BE2C (cell line): ENCODE measurements around the gene TGFBR2.

Experiments
- DNase-seq: peaks from one replicate; pipeline ENCODE4 v3.0.0-alpha.2; 2020
- H3K27me3 ChIP-seq: fragments of 250-450 bp; sonication (Bioruptor Pico); 2 replicates; pipeline ENCODE4 v1.5.1; 2020; ENCODE audit warnings: mild to moderate bottlenecking
- H3K36me3 ChIP-seq: fragments of 250-450 bp; sonication (Bioruptor Pico); 2 replicates; pipeline ENCODE4 v1.5.1; 2020; ENCODE audit warnings: mild to moderate bottlenecking
- H3K4me1 ChIP-seq: fragments of 250-450 bp; sonication (Bioruptor Pico); 2 replicates; pipeline ENCODE4 v1.5.1; 2020
- H3K4me3 ChIP-seq: 2 replicates; pipeline ENCODE4 v1.5.1; 2011; ENCODE audit warnings: low read depth, low read length
- H3K9me3 ChIP-seq: fragments of 250-450 bp; sonication (Bioruptor Pico); 2 replicates; pipeline ENCODE4 v1.5.1; 2020
- TF ChIP-seq, protein P1 (sequence below): IDR thresholded peaks from 2 replicates; pipeline ENCODE4 v1.5.1; 2012; ENCODE audit warnings: mild to moderate bottlenecking, low read depth, low read length

Gene TGFBR2

DNA sequence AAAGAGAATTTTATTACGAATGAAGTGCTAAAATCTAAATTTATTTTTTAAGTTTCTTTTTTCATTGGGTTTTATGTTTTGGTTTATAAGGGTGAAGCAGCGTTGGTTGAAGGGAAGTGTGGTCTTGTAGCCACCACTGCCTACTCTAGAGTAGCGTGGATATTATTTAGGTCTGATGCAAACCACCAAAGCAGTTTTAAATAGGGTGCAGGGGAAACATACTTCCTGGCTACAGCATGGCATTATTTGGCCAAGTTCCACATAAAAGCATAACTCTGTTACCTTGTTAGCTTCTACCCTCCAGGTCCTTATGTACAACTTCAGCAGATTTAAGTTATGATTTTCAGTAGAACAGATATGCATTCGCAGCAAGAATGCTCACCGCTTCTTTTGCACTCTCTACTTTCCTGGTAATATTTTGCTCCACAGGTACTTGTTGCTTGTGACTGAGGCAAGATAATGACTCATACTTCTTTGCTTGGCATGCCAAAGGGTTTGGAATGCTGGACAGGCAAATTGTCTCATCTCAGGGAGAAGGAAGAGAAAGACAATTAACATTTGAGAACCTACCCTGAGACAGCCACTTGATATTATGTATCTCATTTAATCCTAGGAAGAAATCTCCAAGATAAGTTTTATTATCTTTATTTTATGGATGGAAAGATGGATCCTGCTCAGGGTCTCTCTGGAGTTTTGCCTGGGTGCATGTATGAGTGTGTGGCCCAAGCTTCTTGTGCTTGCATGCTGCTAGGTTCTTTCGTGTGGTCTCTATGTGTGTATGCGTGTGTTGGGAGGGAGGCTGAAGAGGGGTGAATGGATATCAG is 5.4 kb downstream of the TGFBR2 start:
- TF ChIP-seq, protein P1, sequence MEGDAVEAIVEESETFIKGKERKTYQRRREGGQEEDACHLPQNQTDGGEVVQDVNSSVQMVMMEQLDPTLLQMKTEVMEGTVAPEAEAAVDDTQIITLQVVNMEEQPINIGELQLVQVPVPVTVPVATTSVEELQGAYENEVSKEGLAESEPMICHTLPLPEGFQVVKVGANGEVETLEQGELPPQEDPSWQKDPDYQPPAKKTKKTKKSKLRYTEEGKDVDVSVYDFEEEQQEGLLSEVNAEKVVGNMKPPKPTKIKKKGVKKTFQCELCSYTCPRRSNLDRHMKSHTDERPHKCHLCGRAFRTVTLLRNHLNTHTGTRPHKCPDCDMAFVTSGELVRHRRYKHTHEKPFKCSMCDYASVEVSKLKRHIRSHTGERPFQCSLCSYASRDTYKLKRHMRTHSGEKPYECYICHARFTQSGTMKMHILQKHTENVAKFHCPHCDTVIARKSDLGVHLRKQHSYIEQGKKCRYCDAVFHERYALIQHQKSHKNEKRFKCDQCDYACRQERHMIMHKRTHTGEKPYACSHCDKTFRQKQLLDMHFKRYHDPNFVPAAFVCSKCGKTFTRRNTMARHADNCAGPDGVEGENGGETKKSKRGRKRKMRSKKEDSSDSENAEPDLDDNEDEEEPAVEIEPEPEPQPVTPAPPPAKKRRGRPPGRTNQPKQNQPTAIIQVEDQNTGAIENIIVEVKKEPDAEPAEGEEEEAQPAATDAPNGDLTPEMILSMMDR: no peak
- no peaks in the 10 kb centered on the region for H3K4me1 ChIP-seq

DNA sequence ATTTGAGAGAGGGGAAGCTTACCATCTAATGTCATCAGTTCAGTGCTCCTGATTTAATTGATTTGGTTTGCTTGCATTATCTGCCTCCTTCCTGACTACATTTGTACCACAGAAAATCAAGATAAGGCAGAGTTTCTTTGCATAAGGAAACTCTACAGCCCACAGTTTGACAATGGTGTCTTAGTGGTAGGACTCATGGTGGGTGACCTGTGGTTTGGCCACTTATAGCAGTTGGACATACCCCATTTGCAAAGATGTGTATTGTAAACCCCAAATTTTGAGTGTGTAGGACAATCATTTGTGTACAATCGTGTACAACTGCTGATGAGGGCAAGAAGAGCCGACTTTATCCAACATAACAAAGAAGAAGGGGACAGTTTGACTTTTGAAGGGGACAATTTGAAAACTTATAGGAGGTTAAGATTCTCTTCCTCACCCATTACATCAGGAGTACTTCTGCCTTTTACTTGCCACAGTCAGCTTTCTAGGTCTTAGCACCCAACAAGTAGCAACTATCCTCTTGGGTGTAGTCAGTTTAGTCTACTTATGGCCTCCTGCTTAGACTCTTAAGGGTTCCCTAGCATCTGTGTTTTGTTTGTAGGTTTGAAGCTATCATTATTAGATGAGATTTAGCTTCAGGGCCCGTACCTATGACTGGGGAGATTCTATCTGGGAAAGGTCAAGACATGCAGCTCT is 6.2 kb downstream of the TGFBR2 start:
- no peak for DNase-seq
- H3K9me3 ChIP-seq: no peaks in the 10 kb centered on the region
- H3K36me3 ChIP-seq: no peaks in the 10 kb centered on the region
- no peaks in the 10 kb centered on the region for H3K27me3 ChIP-seq
- H3K4me3 ChIP-seq: no peak overlapping the region
- no peaks in the 10 kb centered on the region for H3K4me1 ChIP-seq
- TF ChIP-seq, protein P1: no peak

More for the DNA sequence above, 5.4 kb downstream of the TGFBR2 start:
- no peak for DNase-seq
- Histone ChIP-seq H3K4me3 (no peak overlapping the region), H3K36me3 (no peaks in the 10 kb centered on the region), H3K9me3 (no peaks in the 10 kb centered on the region), H3K27me3 (no peaks in the 10 kb centered on the region)

DNA sequence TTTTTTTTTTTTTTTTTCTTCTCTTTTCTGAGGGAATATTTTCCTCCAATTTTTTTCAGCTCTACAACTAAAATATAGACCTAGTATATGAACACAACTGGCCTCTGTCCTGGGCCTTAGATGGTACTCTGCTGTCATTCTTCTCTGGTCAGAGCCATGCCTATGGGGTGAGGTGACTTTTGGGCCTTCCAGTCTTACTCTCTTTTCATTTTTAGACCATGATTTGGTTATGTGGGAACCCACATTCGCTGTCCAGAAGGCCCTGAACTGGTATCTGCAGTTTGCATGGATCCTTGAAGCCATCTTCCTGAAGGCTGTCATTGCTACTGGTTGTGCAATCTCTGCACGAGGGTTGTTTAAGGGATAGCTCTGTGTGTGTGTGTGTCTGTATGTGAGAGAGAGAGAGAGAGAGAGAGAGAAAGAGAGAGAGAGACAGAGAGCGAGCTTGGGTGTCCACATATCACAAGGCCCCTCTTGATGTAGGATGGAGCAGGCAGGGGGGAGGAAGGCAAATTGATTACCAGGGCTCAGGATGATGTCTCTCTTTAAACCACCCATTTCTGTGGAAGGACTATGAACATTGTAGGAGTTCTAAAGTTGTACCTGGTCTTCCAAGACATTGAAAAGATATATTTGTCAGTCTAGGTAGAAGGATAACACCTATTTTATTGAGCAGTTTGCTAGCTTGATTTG is 6.9 kb downstream of the TGFBR2 start:
- Histone ChIP-seq H3K27me3 (no peaks in the 10 kb centered on the region), H3K36me3 (no peaks in the 10 kb centered on the region), H3K9me3 (no peaks in the 10 kb centered on the region), H3K4me1 (no peaks in the 10 kb centered on the region), H3K4me3 (no peak overlapping the region)
- DNase-seq: no peak
- TF ChIP-seq, protein P1: no peak

DNA sequence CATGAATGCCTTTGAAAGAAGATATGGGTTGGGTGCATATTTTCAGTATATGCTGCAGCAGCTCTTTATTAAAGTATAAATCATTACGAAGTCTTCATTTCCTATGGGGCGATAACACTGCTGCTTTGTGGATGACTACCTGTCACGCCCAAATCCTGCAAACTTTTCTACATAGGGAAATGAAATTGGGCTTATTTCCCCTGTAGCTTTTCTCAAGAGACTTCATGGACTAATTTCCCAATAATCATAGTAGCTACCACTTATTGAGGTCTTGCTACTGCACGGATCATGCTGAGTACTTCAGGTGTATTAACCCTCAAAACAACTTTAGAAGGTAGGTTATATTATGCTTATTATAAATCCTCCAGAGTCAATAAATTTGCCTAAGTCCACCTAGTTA is 8.0 kb downstream of the TGFBR2 start:
- H3K36me3 ChIP-seq: no peaks in the 10 kb centered on the region
- H3K4me1 ChIP-seq: no peaks in the 10 kb centered on the region
- no peaks in the 10 kb centered on the region for H3K27me3 ChIP-seq
- H3K9me3 ChIP-seq: no peaks in the 10 kb centered on the region
- TF ChIP-seq, protein P1: no peak
- H3K4me3 ChIP-seq: no peak overlapping the region
- no peak for DNase-seq

DNA sequence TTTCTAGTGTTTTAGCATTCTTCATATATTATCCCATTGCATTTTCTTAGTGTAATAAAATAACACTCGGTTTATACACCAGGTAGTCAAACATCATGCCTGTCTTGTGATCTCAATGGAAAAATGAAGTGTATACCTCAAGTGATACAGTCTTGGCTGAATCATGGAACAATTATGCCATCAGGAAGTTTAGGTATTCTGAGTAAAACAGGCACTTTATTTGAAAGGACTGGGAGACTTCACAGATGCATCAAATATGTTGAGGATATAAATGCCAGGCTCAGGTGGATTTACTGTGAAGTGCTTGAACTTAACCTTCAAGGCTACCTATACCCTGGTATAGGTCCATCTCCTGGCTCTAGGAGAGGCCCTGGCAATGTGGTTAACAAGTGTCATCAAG is 8.5 kb downstream of the TGFBR2 start:
- TF ChIP-seq, protein P1: no peak
- Histone ChIP-seq H3K4me1 (no peaks in the 10 kb centered on the region), H3K27me3 (no peaks in the 10 kb centered on the region), H3K36me3 (no peaks in the 10 kb centered on the region), H3K9me3 (no peaks in the 10 kb centered on the region), H3K4me3 (no peak overlapping the region)
- no peak for DNase-seq
